Mononuclear cell (primary cell): ENCODE results near the gene EPB41L2. TPM values are rescaled to one million over a fixed set of nuclear protein-coding genes. Genes with fewer than 3 reads are reported as not detected.
"Not testable (repeated sequence)": the region's sequence is repeated elsewhere in the genome, so short reads cannot be mapped to it uniquely, and the experiment has no call there.

Source experiments
- H3K27me3 ChIP-seq: 2 replicates; pipeline ENCODE4 v1.6.0; 2011; ENCODE audit warnings: low read length, control low read depth; ENCODE audit not compliant: insufficient read depth
- H3K4me1 ChIP-seq: 2 replicates; pipeline ENCODE4 v1.5.1; 2011; ENCODE audit warnings: mild to moderate bottlenecking, low read length, control low read depth; ENCODE audit not compliant: insufficient read depth
- H3K4me3 ChIP-seq: 2 replicates; pipeline ENCODE4 v1.5.1; 2011; ENCODE audit warnings: mild to moderate bottlenecking, low read length, moderate library complexity
- H3K9me3 ChIP-seq: 2 replicates; pipeline ENCODE4 v1.5.1; 2011; ENCODE audit warnings: low read depth, mild to moderate bottlenecking, control low read depth, low read length
- total RNA-seq: library from RNA; depleted of rRNA; stranded (reverse); fragments of >200 nt; gene quantifications from one replicate; pipeline ENCODE4 v1.2.3, GENCODE V29; 2012

Gene EPB41L2
- total RNA-seq, 1 donor: 11.2 TPM

DNA sequence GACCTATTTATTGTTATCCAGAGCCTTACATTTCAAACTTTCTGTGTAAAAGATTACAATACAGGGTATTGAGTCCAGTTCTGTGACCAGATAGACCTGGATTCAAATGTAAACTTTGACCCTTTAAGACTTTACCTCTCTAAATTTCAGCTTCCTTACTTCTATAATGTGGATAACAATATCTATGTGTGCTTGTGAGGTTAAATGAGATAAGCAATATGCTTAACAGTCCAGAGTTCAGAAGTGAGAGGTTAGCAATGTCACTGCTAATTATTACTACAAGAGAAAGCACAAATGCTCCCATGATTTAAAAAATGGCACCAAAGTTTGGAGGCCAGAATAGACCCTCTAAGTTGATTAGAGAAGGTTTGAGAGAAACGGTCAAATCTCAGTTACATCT, 27.5 kb downstream of the EPB41L2 start:
- H3K9me3 ChIP-seq: no peaks in the 10 kb centered on the region
- no peak overlapping the region for H3K4me3 ChIP-seq
- H3K4me1 ChIP-seq: no peaks in the 10 kb centered on the region
- H3K27me3 ChIP-seq: no peaks in the 10 kb centered on the region

DNA sequence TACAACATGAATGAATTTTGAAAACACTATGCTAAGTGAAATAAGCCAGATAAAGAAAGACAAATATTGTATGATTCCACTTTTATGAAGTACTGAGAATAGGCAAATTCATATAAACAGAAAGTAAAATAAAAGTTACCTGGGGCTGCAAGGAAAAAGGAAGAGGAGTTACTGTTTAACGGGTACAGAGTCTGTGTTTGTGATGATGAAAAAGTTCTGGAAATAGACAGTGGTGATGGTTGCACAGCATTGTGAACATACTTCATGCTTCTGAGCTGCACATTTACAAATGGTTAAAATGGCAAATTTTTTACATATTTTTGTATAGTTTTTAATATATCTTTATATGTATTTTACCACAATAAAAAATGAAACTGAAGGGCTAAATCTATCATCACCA, 29.4 kb downstream of the EPB41L2 start:
- no peaks in the 10 kb centered on the region for H3K9me3 ChIP-seq
- no peaks in the 10 kb centered on the region for H3K27me3 ChIP-seq
- no peaks in the 10 kb centered on the region for H3K4me1 ChIP-seq
- H3K4me3 ChIP-seq: no peak overlapping the region

DNA sequence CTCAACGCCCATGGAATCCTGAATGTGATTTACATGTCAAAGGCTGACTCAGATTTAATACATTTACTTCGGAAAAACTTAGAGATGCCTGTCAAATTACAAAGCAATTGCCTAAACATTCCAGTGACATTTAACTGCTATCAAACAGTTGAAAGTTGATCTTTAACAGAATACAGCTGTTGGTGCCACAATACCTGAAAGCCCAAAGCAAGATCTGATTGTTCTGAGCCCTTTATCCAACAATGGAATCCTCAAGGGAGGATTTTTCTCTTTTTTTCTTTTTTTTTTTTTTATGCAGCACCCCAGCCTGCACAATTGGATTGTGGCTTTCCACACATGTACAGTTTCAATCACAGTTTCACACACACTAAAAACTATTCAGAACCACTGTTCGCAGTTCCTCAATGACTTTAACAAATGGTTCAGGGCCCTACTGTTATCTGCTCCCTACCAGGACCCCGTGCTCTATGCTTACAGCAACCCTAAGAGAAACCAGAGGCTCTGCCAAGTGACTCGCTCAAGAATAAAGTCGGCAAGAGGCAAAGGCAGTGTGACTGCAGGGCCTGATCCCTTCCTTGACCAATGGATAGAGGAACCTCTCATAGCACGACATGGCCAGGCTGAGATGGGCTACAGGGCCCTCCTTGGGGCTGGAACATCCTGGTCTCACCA, 33.3 kb downstream of the EPB41L2 start:
- Histone ChIP-seq H3K4me3 (no peak overlapping the region), H3K4me1 (no peaks in the 10 kb centered on the region), H3K9me3 (no peaks in the 10 kb centered on the region), H3K27me3 (no peaks in the 10 kb centered on the region)

DNA sequence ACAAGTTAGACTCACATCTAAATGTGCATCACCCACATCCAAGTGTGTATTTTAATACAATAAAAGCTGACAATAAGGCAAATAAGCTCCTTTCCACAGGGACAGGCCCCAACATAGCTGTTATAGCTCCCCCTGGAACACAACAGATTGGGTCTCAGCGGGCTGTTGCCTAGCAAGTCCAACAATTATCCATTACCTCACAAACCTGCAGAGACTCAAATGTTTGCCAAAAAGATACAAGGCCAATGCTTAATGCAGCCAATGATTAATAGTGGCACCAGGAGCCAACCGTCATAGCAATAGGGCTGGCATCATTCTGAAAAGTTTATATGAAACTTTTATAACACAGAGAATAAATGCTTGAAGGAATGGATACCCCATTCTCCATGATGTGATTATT, 35.7 kb downstream of the EPB41L2 start:
- Histone ChIP-seq H3K9me3 (no peaks in the 10 kb centered on the region), H3K4me1 (no peaks in the 10 kb centered on the region), H3K4me3 (no peak overlapping the region), H3K27me3 (no peaks in the 10 kb centered on the region)

DNA sequence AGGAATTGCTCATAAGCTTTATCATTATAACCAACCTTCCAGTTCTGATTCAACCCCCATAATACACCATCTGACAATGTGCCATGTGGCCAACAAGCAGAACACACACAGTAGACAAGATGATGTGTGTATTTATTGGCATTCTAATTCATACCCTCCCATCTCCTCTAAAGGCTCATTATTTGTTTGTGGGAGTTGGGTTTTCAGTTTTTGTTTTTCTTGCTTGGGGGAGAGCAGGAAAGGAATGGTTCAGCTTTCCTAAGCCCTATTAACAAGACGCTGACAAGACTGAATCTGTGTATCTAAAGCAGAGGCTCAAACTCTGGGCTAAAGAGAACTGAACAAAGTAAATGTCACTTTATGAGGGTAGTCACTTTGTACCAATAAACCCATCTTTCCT, 36.8 kb downstream of the EPB41L2 start:
- Histone ChIP-seq H3K9me3 (no peaks in the 10 kb centered on the region), H3K4me1 (no peaks in the 10 kb centered on the region), H3K27me3 (no peaks in the 10 kb centered on the region), H3K4me3 (no peak overlapping the region)

DNA sequence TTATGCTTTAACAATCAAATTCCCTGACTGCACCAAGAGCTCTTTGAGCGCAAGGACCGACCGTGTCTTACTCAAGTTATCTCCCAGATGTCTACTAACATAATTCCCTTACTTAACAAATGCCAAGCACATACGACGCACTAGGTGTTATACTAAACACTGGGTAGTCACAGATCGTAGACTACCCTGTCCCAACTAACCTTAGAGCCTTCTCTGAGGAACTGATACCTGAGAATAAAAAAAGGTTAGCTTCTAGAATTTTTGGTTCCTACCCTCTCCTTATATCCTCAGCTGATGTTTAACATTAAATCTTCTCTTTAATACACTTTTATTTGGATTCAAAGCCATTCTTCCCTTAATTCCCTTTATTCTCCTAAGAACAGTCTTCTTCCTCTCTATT, 38.5 kb downstream of the EPB41L2 start:
- H3K9me3 ChIP-seq: no peaks in the 10 kb centered on the region
- H3K4me3 ChIP-seq: no peak overlapping the region
- H3K27me3 ChIP-seq: no peaks in the 10 kb centered on the region
- H3K4me1 ChIP-seq: no peaks in the 10 kb centered on the region

DNA sequence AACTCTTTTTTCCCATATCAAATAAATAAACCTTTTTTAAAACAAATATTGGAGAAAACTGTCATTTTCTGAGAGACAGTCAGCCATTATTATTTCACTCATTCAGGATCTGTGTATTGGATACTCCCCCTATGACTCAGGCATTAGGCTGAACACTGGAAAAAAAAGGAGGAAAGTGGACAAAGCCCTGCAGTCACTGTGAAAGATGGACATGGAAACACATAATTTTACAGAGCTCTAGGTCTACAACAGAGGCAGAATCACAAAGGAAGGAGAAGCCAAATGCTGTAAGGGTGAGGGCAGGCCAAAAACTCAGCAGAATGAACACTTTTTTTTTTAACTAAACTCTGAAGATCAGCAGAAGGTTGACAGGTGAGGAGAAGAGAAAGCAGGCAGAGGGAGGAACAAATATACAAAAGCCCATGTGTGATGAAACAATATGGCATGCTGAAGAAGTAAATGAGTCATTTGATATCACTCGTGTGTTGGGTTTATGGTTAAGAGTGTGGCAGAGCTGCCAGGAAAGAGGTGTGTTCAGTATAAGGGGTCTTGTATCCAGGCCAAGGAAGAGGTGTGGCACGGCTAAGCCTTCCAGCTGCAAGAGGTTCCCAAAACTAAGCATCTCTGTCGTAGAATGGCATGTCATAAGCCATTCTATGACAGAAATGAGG, 39.1 kb downstream of the EPB41L2 start:
- Histone ChIP-seq H3K9me3 (no peaks in the 10 kb centered on the region), H3K4me1 (no peaks in the 10 kb centered on the region), H3K4me3 (no peak overlapping the region), H3K27me3 (no peaks in the 10 kb centered on the region)

DNA sequence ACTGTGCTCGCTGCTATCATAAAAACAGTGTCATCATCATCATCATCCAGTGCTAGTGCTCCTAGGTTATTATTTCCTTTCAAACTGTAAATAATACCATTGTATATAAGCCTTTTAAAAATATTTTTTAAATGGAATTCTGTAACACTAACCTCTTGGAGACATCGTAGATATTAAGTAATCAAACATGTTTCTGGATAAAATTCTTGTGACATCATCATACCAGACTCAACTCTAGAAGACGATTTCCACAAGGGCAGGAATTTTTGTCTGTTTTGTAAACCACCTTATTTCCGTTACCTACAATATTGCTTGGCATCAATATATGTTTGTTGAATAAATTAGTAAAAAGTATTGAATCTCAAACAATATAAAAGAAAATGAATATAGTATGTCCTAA, 40.4 kb downstream of the EPB41L2 start:
- Histone ChIP-seq H3K9me3 (no peaks in the 10 kb centered on the region), H3K4me3 (no peak overlapping the region), H3K27me3 (no peaks in the 10 kb centered on the region), H3K4me1 (no peaks in the 10 kb centered on the region)

DNA sequence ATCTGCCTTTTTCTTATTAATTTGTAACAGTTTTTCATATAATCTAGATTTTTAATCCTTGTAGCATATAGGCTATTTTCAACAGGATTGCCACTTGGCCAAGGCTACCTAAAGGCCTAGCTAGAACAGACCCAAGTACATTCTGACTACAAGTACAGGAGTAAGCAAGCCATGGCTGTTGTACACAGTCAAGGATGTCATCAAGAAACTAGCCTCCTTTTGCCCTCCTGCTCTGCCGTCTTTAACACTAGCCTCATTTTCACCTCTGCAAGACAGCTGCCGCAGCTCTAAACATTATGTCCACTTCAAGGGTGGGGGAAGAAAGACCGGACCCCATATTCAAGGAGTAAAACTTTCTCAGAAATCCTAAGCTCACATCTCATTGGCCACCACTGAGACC, 45.1 kb downstream of the EPB41L2 start:
- Histone ChIP-seq H3K27me3 (no peaks in the 10 kb centered on the region), H3K4me3 (no peak overlapping the region), H3K4me1 (no peaks in the 10 kb centered on the region), H3K9me3 (no peaks in the 10 kb centered on the region)

DNA sequence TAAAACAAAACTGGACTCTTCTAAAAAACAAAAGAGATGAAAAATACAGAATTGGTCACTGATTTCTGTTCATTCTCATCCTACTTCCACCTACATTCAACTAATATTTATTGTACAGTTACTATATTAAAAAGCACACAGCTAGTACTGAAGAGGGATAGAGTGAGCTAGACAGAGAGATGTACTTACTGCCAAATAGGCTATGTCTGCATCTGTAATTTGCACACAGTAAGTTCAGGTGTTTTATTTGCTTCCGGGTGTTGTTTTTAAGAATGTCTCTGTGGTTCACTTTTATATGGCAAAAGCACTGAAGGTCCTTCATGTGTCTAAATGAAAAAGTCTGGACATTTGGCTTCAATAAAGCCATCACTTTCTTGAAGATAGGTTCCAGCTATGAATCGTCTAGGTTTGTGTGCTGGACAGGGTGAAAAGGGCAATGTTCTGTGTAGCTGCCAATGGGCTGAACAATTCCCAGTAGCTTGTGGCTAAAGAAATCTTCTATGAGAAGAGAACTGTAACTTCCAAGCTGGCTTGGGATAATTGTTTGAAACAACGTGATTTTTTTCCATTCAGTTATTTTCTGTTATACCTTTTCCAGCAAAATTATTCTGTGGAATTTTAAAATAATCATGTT, 47.3 kb downstream of the EPB41L2 start:
- Histone ChIP-seq H3K9me3 (no peaks in the 10 kb centered on the region), H3K4me3 (no peak overlapping the region), H3K4me1 (no peaks in the 10 kb centered on the region), H3K27me3 (no peaks in the 10 kb centered on the region)

DNA sequence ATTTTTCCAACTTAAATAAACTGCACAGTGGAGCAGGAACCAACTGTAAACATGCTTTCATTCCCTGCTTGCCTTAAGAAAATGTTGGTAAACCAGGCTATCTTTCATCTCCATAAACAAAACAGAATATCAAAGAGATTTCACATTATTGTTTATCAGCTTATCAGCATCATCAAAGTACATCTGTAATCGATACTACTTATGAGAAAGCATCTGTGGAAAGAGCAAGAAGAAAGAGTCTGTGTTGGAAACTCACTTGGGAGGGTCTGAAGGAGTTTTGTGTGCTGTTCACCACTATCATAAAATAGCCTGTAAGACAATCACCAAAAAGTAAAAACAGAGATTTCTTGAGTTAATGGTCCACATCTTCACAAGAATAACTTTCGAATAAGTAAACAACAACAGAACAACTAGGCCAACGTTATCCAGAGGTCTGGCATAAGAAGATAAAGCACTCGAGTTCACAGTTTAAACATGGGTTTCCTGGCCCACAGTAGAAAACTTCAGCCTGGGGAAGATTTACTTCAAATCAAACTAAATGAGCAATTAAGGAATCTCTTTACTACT, 47.9 kb downstream of the EPB41L2 start:
- Histone ChIP-seq H3K27me3 (no peaks in the 10 kb centered on the region), H3K9me3 (no peaks in the 10 kb centered on the region)

DNA sequence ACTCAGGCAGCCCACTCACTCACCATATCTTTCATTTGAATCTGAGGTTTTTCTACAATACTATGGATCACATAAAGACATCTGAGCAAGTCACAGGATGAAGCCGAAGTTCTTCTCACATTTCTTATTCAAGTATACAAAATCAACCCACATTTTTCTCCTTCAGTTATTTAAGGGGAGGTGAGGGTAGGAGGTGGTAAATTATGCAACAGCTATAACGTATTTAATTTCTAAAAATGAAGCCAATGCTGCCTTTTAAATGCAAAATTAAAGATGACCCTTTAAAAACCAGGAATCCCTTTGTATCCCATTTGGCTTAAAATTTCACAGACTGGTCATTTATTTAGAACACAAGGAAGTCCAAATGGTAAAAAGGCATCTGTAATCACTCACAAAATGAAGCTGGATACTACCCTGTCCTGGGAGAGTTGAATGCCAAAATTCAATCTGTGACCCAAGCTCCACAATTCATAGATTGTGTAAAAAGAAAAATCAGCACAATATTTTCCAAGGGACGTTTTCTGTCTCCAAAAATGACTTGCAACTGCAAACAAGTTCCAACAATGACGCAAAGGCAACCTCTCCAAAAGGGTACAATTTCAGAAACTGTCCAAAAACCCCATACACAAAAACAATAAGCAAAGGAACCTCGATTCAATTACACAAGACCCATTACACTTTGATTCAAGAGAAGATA, 48.8 kb downstream of the EPB41L2 start:
- Histone ChIP-seq H3K4me1 (no peaks in the 10 kb centered on the region), H3K4me3 (no peak overlapping the region), H3K27me3 (no peaks in the 10 kb centered on the region), H3K9me3 (no peaks in the 10 kb centered on the region)

More for the DNA sequence above, 47.9 kb downstream of the EPB41L2 start:
- H3K4me1 ChIP-seq: no peaks in the 10 kb centered on the region
- no peak overlapping the region for H3K4me3 ChIP-seq

DNA sequence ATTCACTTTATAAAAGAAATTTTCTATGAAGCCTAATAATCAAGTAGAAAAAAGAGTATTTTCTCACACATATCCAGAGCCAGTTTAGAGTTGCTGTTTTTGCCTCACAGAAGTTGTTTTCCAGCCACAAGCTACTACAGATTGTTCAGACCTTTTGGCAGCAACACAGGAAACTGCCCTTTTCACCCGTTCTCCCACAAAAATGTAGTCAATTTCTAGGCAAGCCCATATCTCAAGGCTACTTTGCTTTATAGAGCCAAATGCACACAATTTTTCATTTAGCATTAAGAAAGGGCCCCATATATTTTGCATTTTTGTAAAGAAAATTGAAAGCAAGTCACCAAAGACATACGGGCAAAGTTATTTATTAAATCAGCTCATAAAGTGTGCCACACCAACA, 49.5 kb downstream of the EPB41L2 start:
- Histone ChIP-seq H3K27me3 (no peaks in the 10 kb centered on the region), H3K9me3 (no peaks in the 10 kb centered on the region), H3K4me1 (no peaks in the 10 kb centered on the region), H3K4me3 (no peak overlapping the region)

DNA sequence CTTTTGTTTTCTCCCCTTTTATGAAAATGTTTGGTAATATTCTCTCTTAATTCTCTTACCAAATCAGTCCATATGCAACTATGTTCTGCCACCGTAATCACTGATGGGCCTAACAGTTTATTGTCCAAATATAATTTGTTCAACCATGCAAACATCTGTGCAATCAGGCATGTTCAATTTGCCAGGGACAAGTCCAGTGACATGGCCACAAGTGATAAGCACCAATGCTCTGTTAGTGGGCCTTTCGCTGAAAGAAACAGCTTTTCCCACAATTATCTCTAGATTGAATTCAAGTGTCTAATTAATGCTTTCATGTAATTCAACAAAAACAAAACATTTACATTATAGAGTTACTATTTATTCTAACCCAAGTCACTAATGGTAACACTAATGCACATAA, 53.3 kb downstream of the EPB41L2 start:
- H3K4me3 ChIP-seq: no peak overlapping the region
- no peaks in the 10 kb centered on the region for H3K9me3 ChIP-seq
- no peaks in the 10 kb centered on the region for H3K27me3 ChIP-seq
- no peaks in the 10 kb centered on the region for H3K4me1 ChIP-seq

DNA sequence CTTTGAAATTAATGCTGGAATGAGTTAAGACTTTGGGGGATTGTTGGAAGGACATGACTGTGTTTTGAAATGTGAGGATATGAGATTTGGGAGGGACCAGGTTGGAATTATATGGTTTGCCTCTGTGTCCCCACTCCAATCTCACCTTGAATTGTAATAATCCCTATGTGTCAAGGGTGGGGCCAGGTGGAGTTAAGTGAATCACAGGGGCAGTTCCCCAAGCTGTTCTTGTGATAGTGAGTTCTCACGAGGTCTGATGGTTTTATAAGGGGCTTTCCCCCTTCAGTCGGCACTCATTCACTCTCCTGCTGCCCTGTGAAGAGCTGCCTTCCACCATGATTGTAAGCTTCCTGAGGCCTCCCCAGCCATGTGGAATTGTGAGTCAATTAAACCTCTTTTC, 54.1 kb downstream of the EPB41L2 start:
- not testable (repeated sequence) for H3K9me3 ChIP-seq, H3K4me1 ChIP-seq, H3K27me3 ChIP-seq, H3K4me3 ChIP-seq
